ENCODE results near the gene ENO1. TPM values are rescaled to one million over a fixed set of nuclear protein-coding genes. Genes with fewer than 3 reads are reported as not detected.
A peak's percentile ranks its signal among the peaks of the same experiment; 100 is the strongest.
"Not testable (repeated sequence)": the region's sequence is repeated elsewhere in the genome, so short reads cannot be mapped to it uniquely, and the experiment has no call there.

ENO1 gene
- total RNA-seq: 371 TPM

- DNase-seq (ENCODE audit: low spot score): no peak
- intact Hi-C loops (cut with DNase I): no loop called here
- ATAC-seq: peak; percentile 1
Observed at GRCh38 chr1:8878448-8878697, at the start of gene ENO1. TSS of gene ENO1 (minus strand) at chr1:8878686. CDS start at chr1:8874908, 3,778 bp downstream.

GRCh38 chr1:8926707-8927694 is 48.5 kb upstream of the ENO1 start:
- intact Hi-C loops (cut with DNase I): no loop called here
- no peak for ATAC-seq
- DNase-seq (ENCODE audit: low spot score): no peak

GRCh38 chr1:8925960-8926359 is 47.5 kb upstream of the ENO1 start:
- DNase-seq (ENCODE audit: low spot score) (no peak), ATAC-seq (no peak)
- intact Hi-C loops (cut with DNase I): no loop called here

DNA sequence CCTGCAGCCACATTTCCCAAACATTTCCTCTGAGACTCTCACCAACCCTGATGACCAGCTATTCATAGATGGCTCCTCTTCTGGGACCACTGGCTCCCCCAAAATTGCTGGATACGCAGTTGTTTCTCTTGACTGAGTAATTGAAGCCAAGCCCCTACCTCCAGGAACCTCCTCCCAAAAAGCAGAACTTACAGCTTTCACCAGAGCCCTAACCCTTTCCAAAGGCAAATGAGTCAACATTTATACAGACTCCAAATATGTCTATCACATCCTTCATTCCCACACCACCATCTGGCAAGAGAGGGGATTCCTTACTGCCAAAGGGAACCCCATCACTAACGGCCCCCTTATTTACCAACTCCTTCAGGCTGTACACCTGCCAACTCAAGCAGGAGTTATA is 46.9 kb upstream of the ENO1 start:
- DNase-seq (ENCODE audit: low spot score): no peak
- intact Hi-C loops (cut with DNase I): no loop called here

DNA sequence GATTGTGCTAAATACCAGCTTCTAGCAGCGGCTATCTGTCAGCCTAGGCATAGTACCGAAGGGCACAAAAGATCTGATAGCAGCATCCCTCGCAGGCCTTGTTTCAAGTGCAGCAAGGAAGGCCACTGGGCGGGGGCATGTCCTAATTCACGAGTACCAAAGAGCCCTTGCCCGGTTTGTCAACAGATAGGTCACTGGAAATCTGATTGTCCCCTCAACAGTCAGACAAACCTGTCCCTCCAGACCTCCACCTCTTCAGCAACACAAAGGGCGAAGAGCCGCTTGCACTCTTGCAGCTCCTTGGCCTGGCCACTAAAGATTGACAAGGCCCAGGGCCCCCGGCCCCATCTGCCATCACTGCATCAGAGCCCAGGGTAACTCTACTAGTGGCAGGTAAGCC is 44.5 kb upstream of the ENO1 start:
- DNase-seq (ENCODE audit: low spot score): no peak
- intact Hi-C loops (cut with DNase I): no loop called here
- ATAC-seq: no peak

More for the DNA sequence above, 46.9 kb upstream of the ENO1 start:
- ATAC-seq: no peak

GRCh38 chr1:8917536-8917935 is 39.0 kb upstream of the ENO1 start:
- not testable (repeated sequence) for ATAC-seq; DNase-seq (ENCODE audit: low spot score)
- intact Hi-C loops (cut with DNase I): loop anchor here (5.0 kb wide), 1 partner anchor 70 kb away; no protein-coding TSS in a partner anchor

- DNase-seq (ENCODE audit: low spot score): no peak
- no peak for ATAC-seq
- intact Hi-C loops (cut with DNase I): loop anchor here (5.0 kb wide), 1 partner anchor 72 kb away; no protein-coding TSS in a partner anchor
Observed at GRCh38 chr1:8915446-8915845, 37.0 kb upstream of the ENO1 start.

- intact Hi-C loops (cut with DNase I): no loop called here
- ATAC-seq (no peak), DNase-seq (ENCODE audit: low spot score) (no peak)
Observed at GRCh38 chr1:8914466-8914865, 36.0 kb upstream of the ENO1 start.

DNA sequence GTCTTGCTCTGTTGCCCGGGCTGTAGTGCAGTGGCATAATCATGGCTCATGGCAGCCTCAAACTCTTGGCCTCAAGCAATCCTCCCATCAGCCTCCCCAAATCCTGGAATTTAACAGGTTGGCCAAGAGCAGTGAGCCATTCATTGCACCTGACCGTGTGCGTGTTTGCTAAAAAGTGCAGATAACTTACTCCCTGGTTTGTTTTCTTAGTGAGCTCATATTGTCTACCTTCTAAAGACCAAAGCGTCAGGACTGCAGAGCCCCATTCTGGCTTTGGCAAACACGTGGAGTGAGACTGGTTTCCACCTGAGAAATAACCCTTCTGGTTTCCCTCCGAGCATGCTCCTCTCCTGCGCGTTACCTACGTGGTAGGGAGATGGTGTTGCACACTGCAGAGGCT is 35.0 kb upstream of the ENO1 start:
- DNase-seq (ENCODE audit: low spot score): no peak
- ATAC-seq: no peak
- intact Hi-C loops (cut with DNase I): no loop called here

DNA sequence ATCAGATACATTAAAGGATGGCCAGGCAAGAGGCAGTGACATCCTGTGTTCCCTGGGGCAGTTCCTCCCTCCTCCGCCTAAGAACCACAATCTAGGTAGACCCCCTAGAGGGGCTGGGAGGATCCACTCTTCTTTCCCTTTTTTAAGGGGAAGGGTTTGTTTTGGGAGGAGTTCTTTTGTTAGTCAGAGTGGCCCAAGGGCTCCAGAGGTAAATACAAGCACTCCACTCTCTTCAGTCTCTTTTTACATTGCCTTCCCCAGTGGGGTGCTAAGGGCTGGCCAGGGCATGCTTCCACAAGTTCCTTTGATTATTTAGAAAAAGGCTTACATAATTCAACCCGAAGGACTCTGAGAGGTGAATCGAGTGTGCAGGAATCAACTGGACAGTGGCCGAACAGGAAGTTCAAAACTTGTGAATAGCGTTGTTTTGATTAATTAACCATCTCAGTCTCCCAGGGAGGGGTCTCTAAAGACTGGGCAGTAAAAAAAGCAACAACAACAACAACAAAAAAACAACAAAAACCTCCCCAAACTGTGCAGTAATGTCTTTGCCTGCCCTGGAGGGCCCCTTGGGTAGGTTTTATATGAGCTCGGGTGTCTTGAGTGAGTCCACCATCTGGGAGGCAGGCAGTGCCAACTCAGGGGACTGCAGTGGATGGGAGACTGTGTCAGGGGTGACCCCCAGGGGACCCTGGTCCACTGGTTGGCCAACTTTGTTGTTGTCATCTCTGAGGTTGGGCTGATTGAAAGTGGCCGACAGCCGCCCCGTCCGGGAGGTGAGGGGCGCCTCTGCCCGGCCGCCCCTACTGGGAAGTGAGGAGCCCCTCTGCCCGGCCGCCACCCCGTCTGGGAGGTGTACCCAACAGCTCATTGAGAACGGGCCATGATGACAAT is 33.2 kb upstream of the ENO1 start:
- ATAC-seq (peak; percentile 63), DNase-seq (ENCODE audit: low spot score) (no peak)
- intact Hi-C loops (cut with DNase I): no loop called here

DNA sequence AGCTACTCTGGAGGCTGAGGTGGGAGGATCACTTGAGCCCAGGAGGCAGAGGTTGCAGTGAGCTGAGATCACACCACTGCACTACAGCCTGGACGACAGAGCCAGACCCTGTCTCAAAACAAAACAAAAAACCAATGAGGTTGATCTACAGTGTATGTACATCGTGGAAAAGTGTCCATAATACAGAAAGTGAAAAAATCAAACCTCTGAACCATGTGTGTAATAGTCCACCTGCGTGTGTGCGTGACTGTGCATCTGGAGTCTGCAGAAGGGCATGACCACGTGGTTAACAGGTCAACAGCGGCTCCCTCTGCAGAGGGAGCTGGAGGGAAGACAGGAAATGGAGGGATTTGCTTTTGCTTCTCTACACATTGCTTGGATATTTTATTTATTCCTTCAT is 32.4 kb upstream of the ENO1 start:
- peak; percentile 62 for ATAC-seq
- DNase-seq (ENCODE audit: low spot score): no peak
- intact Hi-C loops (cut with DNase I): no loop called here

DNA sequence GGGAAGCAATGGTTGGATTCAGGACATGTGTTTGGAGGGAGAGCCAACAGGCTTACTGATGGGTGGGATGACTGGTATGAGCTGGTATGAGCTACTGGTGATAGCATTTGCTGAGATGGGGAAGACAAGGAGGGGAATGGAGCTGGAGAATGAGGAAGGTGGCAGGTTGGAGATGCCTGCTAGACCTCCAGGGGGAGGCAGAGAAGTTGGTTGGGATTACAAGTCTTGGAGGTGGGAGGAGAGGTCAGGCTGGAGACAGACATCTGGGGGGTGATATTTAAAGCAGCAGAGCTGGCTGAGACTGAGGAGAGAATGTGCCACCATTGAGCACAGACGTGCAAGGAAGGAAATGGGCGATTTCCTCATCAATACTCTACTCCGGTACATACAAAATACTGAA is 31.8 kb upstream of the ENO1 start:
- intact Hi-C loops (cut with DNase I): no loop called here
- DNase-seq (ENCODE audit: low spot score) (no peak), ATAC-seq (no peak)

DNA sequence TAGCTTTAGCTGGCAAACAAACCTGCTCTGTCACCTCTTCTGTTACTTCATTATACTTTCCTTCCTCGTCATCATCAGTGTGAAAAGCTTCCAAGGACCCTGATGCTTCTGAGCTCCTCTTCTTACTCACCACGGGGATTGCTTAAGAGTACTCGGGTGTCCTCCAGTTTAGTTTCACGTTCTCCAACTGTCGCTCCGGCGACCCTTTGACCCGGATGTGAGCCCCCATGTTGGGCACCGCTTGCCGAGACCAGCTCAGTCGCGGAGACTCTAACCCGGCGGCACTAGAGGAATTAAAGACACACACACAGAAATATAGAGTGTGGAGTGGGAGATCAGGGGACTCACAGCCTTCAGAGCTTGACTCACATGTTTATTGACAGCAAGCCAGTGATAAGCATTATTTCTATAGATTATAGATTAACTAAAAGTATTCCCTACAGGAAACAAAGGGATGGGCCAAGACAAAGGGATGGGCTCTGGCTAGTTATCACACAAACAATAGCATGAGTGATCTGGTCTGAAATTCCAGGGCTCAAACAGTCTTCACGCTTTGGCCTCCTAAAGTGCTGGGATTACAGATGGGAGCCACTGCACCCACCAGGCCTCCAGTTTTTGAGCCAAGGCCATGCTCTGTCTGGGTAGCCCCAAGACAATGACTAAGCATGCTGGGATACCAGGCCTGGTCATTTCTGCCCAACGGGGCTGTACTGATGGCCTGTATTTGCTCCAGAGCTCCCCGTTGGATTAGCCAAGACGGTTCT is 30.1 kb upstream of the ENO1 start:
- no peak for ATAC-seq
- DNase-seq (ENCODE audit: low spot score): no peak
- intact Hi-C loops (cut with DNase I): no loop called here

- intact Hi-C loops (cut with DNase I): no loop called here
- ATAC-seq (peak; percentile 69), DNase-seq (ENCODE audit: low spot score) (no peak)
Observed at GRCh38 chr1:8905582-8906191, 27.2 kb upstream of the ENO1 start.

DNA sequence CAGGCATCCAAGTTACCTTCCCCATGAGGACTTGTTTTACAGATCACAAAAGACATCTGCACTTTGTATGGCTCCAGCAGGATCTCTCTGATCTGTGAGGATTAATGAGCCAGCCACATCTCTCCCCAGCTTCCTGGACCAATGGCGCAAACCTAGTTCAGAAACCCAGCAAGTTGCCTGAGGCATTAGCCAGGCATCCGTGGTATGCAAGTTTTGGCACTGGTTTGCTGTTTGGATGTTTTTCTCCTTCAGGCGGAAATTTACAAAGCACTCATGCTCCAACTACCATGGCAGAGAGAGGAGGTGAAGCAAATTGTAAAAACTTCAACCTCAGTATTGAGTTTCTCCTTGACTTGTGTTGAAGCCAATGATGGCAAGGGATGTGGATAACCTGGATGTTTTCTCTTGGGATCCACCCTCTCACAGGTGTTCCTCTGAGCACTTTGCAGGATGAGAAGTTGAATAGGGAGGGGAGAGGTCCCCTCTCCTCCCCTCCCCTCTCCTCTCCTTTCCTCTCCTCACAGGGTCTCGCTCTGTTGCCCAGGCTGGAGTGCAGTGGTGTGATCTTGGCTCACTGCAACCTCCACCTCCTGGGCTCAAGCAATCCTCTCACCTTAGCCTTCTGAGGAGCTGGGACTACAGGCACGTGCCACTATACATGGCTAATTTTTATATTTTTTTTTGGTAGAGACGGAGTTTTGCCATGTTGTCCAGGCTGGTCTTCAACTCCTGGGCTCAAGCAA is 25.6 kb upstream of the ENO1 start:
- ATAC-seq (peak; percentile 74), DNase-seq (ENCODE audit: low spot score) (no peak)
- intact Hi-C loops (cut with DNase I): no loop called here

GRCh38 chr1:8903410-8903809 is 24.9 kb upstream of the ENO1 start:
- peak; percentile 37 for ATAC-seq
- intact Hi-C loops (cut with DNase I): no loop called here
- DNase-seq (ENCODE audit: low spot score): no peak

- intact Hi-C loops (cut with DNase I): no loop called here
- ATAC-seq (peak; percentile 45), DNase-seq (ENCODE audit: low spot score) (no peak)
Observed at GRCh38 chr1:8902765-8903164, 24.3 kb upstream of the ENO1 start.

GRCh38 chr1:8900684-8901083 is 22.2 kb upstream of the ENO1 start:
- intact Hi-C loops (cut with DNase I); ATAC-seq; DNase-seq (ENCODE audit: low spot score): not testable (repeated sequence)
